GM12891 (cell line): ENCODE measurements around the gene OR8K1. TPM values are rescaled to one million over a fixed set of nuclear protein-coding genes. Genes with fewer than 3 reads are reported as not detected.

Experiments
- DNase-seq: peaks from one replicate; pipeline ENCODE4 v3.0.0; 2011; ENCODE audit warnings: low spot score; ENCODE audit not compliant: insufficient read length
- FAIRE-seq: peaks from 2 replicates; lab custom pipeline; 2011; peaks lifted over from hg19 to GRCh38; lab: Jason Lieb, UNC
- PAX5 ChIP-seq: IDR thresholded peaks from 2 replicates; pipeline ENCODE4 v1.6.1; 2011; ENCODE audit warnings: low read length, moderate library complexity, mild to moderate bottlenecking; ENCODE audit not compliant: insufficient read depth, severe bottlenecking
- POLR2A ChIP-seq: IDR thresholded peaks from 2 replicates; pipeline ENCODE4 v1.6.1; 2011; ENCODE audit warnings: low read depth, low read length, control low read depth
- POLR2AphosphoS5 ChIP-seq: IDR thresholded peaks from 2 replicates; pipeline ENCODE4 v1.6.1; 2011; ENCODE audit warnings: low read depth, low read length, control low read depth
- POU2F2 ChIP-seq: IDR thresholded peaks from 2 replicates; pipeline ENCODE4 v1.6.1; 2011; ENCODE audit warnings: low read depth, mild to moderate bottlenecking, control low read depth, low read length, moderate library complexity
- SPI1 ChIP-seq: IDR thresholded peaks from 2 replicates; pipeline ENCODE4 v1.6.1; 2011; ENCODE audit warnings: low read depth, low read length, control low read depth
- TAF1 ChIP-seq: IDR thresholded peaks from 2 replicates; pipeline ENCODE4 v1.6.1; 2011; ENCODE audit warnings: low read depth, low read length, control low read depth
- polyA plus RNA-seq: library from polyadenylated mRNA; unstranded; fragments of >200 nt; gene quantifications from one replicate; pipeline ENCODE4 v1.2.1, GENCODE V29; 2012; ENCODE audit warnings: low read depth, missing spikeins, inconsistent platforms; ENCODE audit not compliant: missing spikeins

The OR8K1 gene
- polyA plus RNA-seq: not detected

DNA sequence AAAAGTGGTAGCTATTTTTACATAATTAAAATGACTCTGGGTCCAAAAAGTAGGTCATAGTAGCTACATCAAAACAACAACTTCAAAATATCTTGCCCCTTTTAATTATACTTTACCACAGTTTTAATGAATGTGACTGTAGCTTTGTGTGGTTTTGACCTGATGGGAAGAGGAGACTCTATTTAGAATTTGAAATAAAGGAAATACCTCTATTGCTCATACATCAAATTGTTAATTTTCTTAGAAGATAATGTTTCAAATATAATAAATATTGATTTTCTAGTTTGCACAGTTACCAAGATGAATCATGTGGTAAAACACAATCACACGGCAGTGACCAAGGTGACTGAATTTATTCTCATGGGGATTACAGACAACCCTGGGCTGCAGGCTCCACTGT, at the start of gene OR8K1:
TSS of gene OR8K1 (plus strand) at position 301 of the 400 bp plus-strand sequence. CDS start at position 301, 0 bp downstream.
- DNase-seq (no peak), FAIRE-seq (no peak)
- TF ChIP-seq SPI1 (no peak), POLR2A (no peak), PAX5 (no peak), POU2F2 (no peak), TAF1 (no peak), POLR2AphosphoS5 (no peak)

DNA sequence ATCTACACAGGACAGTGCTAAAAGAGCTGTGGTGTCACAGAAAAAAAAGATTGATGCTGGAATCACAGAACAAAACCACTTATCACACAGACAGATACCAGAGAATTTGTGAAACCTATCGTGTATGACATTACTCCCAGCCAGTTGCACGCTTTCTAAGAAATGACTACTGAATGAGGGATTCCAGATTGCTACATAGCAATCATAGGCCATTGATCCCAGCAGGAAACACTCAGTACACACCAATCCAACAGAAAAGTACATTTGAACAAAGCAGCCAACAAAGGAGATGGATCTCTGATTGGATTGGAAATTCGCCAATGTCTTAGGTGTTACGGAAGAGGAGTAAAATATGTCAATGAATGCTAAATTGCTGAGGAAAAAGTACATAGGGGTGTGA, 48.9 kb upstream of the OR8K1 start:
- TF ChIP-seq TAF1 (no peak), POLR2A (no peak), POU2F2 (no peak), SPI1 (no peak), POLR2AphosphoS5 (no peak), PAX5 (no peak)
- DNase-seq (no peak), FAIRE-seq (no peak)

DNA sequence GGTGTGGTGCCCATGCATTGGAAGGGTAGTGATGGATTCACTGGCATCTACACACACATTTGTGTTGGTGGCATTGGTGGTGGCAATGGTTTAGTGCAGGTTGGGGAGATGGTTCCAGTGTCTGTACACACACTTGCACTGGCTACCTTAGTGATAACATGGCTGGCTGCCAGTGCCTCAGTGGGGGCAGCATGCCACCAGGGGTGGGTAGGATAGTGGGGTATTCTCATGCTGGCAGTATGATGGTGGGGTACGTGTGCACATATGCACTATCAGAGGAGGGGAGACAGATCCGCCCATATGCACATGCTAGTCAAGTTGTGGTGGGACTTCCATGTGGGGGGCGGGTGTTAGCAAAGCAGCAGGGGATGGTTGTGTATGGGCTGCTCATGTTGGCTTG, 38.0 kb upstream of the OR8K1 start:
- no peak for DNase-seq
- TF ChIP-seq SPI1 (no peak), PAX5 (no peak), POU2F2 (no peak), POLR2AphosphoS5 (no peak), POLR2A (no peak), TAF1 (no peak)

DNA sequence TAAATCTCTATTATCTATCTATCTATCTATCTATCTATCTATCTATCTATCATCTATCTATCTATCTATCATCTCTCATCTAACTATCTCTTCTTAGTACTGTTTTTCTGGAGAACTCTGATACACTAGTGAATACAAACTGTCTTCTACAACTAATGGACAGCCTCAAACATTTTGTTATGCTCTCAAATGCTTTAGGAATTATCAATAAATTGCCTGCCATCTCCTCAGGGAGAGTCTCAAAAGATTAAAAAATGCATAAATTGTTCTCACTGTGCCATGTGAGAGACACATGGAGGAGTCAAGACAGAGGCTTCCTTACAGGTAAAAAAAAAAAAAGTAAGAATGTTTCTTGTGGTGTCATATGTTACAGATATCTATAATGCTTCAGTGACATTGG, 31.0 kb upstream of the OR8K1 start, which contains the start of gene OR8K3:
TSS of gene OR8K3 (plus strand) at position 301 of the 400 bp plus-strand sequence. CDS start 3,163 bp downstream, outside the sequence.
- TF ChIP-seq POU2F2 (no peak), POLR2AphosphoS5 (no peak), SPI1 (no peak), TAF1 (no peak), POLR2A (no peak), PAX5 (no peak)
- DNase-seq (no peak), FAIRE-seq (no peak)

More for the DNA sequence above, 38.0 kb upstream of the OR8K1 start:
- no peak for FAIRE-seq

GRCh38 chr11:56331861-56332491, 13.9 kb upstream of the OR8K1 start:
- DNase-seq (no peak), FAIRE-seq (no peak)
- TF ChIP-seq PAX5 (no peak), POLR2A (no peak), POLR2AphosphoS5 (no peak), TAF1 (no peak), SPI1 (no peak), POU2F2 (no peak)

GRCh38 chr11:56333156-56333555, 12.7 kb upstream of the OR8K1 start:
- no peak for TF ChIP-seq POLR2A
- FAIRE-seq (no peak), DNase-seq (no peak)

DNA sequence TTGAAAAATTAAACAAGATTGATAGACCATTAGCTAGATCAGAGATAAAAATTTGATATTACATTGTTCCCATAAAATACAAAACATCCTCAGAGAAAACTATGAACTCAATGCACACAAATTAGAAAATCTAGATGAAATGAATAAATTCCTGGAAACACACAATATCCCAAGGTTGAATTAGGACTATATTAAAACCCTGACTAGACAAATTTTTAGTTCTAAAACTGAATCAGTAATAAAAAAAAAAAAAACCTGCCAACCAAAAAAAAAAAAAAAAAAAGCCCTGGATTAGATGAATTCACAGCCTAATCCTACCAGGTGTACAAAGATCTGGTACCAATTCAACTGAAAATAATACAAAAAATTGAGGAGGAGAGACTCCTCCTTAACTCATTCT, 5.5 kb upstream of the OR8K1 start:
- no peak for TF ChIP-seq POLR2AphosphoS5
- no peak for TF ChIP-seq SPI1
- TF ChIP-seq PAX5: no peak
- TF ChIP-seq POU2F2: no peak
- DNase-seq: no peak
- FAIRE-seq: no peak

DNA sequence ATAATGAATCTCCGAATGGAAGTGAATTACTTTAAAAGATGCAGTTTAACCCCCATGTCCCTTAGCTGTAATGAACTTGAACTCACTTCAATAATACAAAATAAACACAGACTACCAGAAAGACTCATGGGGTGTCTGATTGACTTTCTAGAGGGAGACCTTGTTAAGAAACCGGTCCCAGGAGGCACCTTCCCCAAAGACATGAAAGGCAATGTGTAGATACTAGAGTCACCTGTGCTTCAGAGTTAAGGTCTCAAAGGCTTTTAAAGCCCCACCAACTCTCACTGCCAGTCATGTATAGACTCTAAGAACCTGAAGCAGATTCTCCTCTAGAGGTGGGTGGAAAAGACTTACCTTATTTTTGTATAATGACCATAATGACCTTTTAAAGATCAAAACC, 8.2 kb downstream of the OR8K1 start, which contains the start of gene OR8J1:
TSS of gene OR8J1 (plus strand) at position 301 of the 400 bp plus-strand sequence. CDS start 5,956 bp downstream, outside the sequence.
- no peak for TF ChIP-seq POU2F2
- TF ChIP-seq PAX5: no peak
- no peak for TF ChIP-seq TAF1
- TF ChIP-seq POLR2A: no peak
- TF ChIP-seq POLR2AphosphoS5: no peak
- DNase-seq (no peak), FAIRE-seq (no peak)

DNA sequence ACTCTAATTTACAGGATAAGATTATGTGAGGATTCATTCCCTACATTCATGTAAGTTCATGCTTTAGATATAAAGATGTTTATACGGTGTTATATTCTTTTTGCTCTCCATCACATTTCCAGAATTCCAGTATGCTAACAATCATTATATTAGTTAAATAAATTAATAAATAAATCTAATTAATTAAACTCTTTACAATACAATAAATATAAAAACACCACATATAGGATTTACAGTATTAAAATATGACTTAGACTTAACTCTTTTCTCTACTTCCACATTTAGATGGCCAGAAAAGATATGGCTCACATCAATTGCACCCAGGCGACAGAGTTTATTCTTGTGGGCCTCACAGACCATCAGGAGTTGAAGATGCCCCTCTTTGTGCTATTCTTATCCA, 29.5 kb downstream of the OR8K1 start, which contains the start of gene OR8U1:
TSS of gene OR8U1 (plus strand) at position 301 of the 400 bp plus-strand sequence. CDS start at position 301, 0 bp downstream.
- DNase-seq: no peak
- no peak for TF ChIP-seq PAX5
- no peak for TF ChIP-seq POLR2A
- TF ChIP-seq POU2F2: no peak
- no peak for TF ChIP-seq TAF1
- TF ChIP-seq SPI1: no peak
- no peak for FAIRE-seq

- DNase-seq: no peak
- FAIRE-seq: no peak
- TF ChIP-seq POU2F2 (no peak), POLR2A (no peak), SPI1 (no peak), TAF1 (no peak), POLR2AphosphoS5 (no peak), PAX5 (no peak)
Measured at GRCh38 chr11:56380120-56380519, 34.3 kb downstream of the OR8K1 start.
